Ovary (tissue), 9 donors: ENCODE data around the gene CLDN19. TPM values are rescaled to one million over a fixed set of nuclear protein-coding genes. Genes with fewer than 3 reads are reported as not detected.
"Not testable (repeated sequence)": the region's sequence is repeated elsewhere in the genome, so short reads cannot be mapped to it uniquely, and the experiment has no call there.

ENCODE experiments used
- DNase-seq, 5 donors: peaks; one replicate each; pipeline ENCODE4 v3.0.0-alpha.2; 2019 to 2020
- H3K27ac ChIP-seq, 2 donors: fragments of 200-600 bp; one replicate each; pipeline versions ENCODE4 v1.5.1 to v1.8.0; 2019 to 2022
- H3K27me3 ChIP-seq: fragments of 200-600 bp; one replicate; pipeline ENCODE4 v1.8.0; 2022
- H3K36me3 ChIP-seq: fragments of 200-600 bp; sonication (generic); one replicate; pipeline ENCODE4 v1.5.1; 2019
- H3K4me1 ChIP-seq: one replicate; pipeline ENCODE4 v1.8.1; 2013; ENCODE audit warnings: mild to moderate bottlenecking, moderate library complexity; ENCODE audit not compliant: insufficient read depth
- H3K4me3 ChIP-seq: fragments of 200-600 bp; sonication (generic); one replicate; pipeline ENCODE4 v1.5.1; 2017
- H3K9me3 ChIP-seq, 2 donors: fragments of 200-600 bp in 1 of 2; sonication (generic) in 1 of 2; one replicate each; pipeline versions ENCODE4 v1.5.1 to v1.8.1; 2013 to 2019; ENCODE audit warnings: mild to moderate bottlenecking in 1 of 2, moderate library complexity in 1 of 2
- EP300 ChIP-seq: sonication (generic); formaldehyde crosslinking; IDR thresholded peaks from one replicate; pipeline ENCODE4 v1.6.1; 2017; ENCODE audit warnings: antibody characterized with exemption
- POLR2A ChIP-seq: fragments of 450-650 bp; IDR thresholded peaks from one replicate; pipeline ENCODE4 v1.6.1; 2017; ENCODE audit warnings: antibody characterized with exemption, mild to moderate bottlenecking, moderate library complexity
- WGBS, 3 donors: extraction: QIAGEN DNeasy Blood & Tissue Kit in 1 of 3; methylation state at CpG; one replicate each; pipeline versions ENCODE4 v1.1.5 to v1.1.7; 2013 to 2017; 5-methylcytosine and 5-hydroxymethylcytosine counted together
- intact Hi-C, 4 donors: fragments of 100-400 bp; cut with DNase I; formaldehyde crosslinking; loops; one replicate each; pipeline versions ENCODE4 v1.11.0 to v1.15.1; 2022 to 2023
- polyA plus RNA-seq, 2 donors: library from polyadenylated mRNA; stranded (reverse); fragments of 200-250 nt in 1 of 2; fragments of 350-450 nt in 1 of 2; fragmentation: Illumina TruSeq in 1 of 2; extraction: RNeasy Lipid Tissue Mini Kit (QIAGEN cat#74804) in 1 of 2; gene quantifications; one replicate each; pipeline ENCODE4 v1.2.3, GENCODE V29; 2013 to 2014
- total RNA-seq, 7 donors: library from RNA; depleted of rRNA in 2 of 7; stranded (reverse); fragments of >200 nt in 2 of 7; fragmentation: NEBNext Ultra II Directional in 3 of 7; extraction: Animal tissue kit (Norgen Biotek cat#: 25700) in 3 of 7; gene quantifications; one replicate each; pipeline versions ENCODE4 v1.1.0 to v1.2.4, GENCODE V29; 2016 to 2023
- TF ChIP-seq, protein P1 (sequence below), 3 donors: fragments of 450-650 bp in 2 of 3; fragments of 200-600 bp in 1 of 3; IDR thresholded peaks; one replicate each; pipeline versions ENCODE4 v1.5.1 to v1.8.0; 2016 to 2022; ENCODE audit warnings: antibody characterized with exemption in 3 of 3, mild to moderate bottlenecking in 1 of 3
- donor health status: DM: no; HTN: no; CAD: no; lungs with moderate emphysema.
- donor health status: DM: no; HTN: no; CAD: no.
- donor health status: Bipolar disorder and iron deficiency.
- donor health status: DM: yes; HTN: yes; CAD: no.
- donor health status: DM: no; HTN: no; CAD: no.
- donor health status: DM: yes; HTN: yes; CAD: no.

CLDN19 gene
- total and polyA plus RNA-seq, 9 donors = 0.07 to 0.52 (median 0.24) TPM; not detected in 6

DNA sequence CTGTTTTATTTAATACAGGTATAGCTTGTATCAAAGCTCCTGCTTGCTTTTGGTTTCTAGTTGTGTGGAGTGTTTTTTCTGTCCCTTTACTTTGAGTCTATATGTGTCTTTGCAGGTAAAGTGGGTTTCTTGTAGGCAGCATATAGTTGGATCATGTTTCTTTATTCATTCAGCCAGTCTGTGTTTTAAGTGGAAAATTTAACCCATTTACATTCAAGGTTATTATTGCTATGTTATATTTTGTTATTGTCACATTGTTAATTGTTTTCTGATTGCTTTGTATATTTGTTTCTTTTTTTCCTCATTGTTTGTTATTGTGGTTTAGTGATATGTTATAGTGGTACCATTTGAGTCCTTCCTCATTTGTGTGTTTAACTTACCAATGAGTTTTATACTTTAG lies 26.7 kb downstream of the CLDN19 start:
- H3K36me3 ChIP-seq = no peaks in the 10 kb centered on the region
- H3K27me3 ChIP-seq = no peaks in the 10 kb centered on the region
- intact Hi-C loops = no loop called here
- no peak overlapping the region for H3K27ac ChIP-seq
- no peak for DNase-seq
- no peak overlapping the region for H3K4me3 ChIP-seq
- no peaks in the 10 kb centered on the region for H3K4me1 ChIP-seq
- H3K9me3 ChIP-seq = peaks cover 0 to 4% of the 10 kb centered on the region in 2 donors
- TF ChIP-seq EP300 (no peak), POLR2A (no peak)
- TF ChIP-seq, protein P1, sequence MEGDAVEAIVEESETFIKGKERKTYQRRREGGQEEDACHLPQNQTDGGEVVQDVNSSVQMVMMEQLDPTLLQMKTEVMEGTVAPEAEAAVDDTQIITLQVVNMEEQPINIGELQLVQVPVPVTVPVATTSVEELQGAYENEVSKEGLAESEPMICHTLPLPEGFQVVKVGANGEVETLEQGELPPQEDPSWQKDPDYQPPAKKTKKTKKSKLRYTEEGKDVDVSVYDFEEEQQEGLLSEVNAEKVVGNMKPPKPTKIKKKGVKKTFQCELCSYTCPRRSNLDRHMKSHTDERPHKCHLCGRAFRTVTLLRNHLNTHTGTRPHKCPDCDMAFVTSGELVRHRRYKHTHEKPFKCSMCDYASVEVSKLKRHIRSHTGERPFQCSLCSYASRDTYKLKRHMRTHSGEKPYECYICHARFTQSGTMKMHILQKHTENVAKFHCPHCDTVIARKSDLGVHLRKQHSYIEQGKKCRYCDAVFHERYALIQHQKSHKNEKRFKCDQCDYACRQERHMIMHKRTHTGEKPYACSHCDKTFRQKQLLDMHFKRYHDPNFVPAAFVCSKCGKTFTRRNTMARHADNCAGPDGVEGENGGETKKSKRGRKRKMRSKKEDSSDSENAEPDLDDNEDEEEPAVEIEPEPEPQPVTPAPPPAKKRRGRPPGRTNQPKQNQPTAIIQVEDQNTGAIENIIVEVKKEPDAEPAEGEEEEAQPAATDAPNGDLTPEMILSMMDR (IDR thresholded peaks at IDR 0.05) = no peak

DNA sequence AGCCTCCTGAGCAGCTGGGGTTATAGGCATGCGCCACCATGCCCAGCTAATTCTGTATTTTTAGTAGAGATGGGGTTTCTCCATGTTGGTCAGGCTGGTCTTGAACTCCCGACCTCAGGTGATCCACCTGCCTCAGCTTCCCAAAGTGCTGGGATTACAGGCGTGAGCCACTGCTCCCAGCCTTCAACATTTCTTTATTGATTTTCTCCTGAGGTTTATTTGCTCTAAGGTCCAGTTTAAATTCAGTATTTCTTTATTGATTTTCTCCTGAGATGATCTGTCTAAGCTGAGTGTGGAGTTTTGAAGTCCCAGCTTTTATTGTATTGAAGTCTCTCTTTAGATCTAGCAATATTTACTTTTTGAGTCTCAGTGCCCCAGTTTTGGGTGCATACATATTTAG lies 27.2 kb downstream of the CLDN19 start:
- H3K4me1 ChIP-seq, intact Hi-C loops, DNase-seq, H3K27ac ChIP-seq, H3K36me3 ChIP-seq, H3K27me3 ChIP-seq, H3K9me3 ChIP-seq, H3K4me3 ChIP-seq: not testable (repeated sequence)
- 97 to 100% (median 98%) methylated on average over 3 of the region's 3 CpGs for WGBS, 3 donors

DNA sequence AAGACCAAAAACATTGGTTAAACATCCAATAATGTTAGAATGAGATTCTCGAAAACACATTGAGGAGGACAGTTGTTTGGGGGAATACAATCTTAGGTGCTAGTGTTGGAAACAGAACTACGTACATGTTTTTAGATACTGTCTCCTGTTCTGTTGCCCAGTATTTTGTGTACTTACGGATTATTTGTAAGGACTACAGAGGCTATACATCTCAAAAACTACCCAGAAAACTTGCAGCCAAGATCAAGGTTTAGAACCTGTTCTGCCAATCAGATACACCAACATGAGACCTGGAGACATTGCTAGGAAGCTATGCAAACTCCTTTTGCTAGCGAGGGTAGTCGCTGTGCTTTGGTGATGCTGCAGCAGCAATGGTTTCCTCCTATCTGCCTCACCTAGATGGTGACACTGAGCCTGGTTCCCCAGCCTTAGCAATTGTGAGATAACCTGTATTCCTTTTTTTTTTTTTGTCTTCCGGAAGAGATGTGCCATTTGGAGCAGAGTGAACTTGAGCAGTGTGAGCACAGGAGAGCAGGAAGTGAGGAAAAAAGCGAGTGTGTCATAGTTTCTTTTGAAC lies 36.1 kb downstream of the CLDN19 start:
- Histone ChIP-seq H3K36me3 (no peaks in the 10 kb centered on the region), H3K27ac (no peak overlapping the region), H3K9me3 (no peaks in the 10 kb centered on the region), H3K4me3 (no peak overlapping the region), H3K4me1 (no peaks in the 10 kb centered on the region), H3K27me3 (no peaks in the 10 kb centered on the region)
- intact Hi-C loops = no loop called here
- no peak for DNase-seq
- TF ChIP-seq, protein P1 (IDR thresholded peaks at IDR 0.05) = no peak
- WGBS, 3 donors = 93 to 95% (median 94%) methylated on average over 7 of the region's 7 CpGs

DNA sequence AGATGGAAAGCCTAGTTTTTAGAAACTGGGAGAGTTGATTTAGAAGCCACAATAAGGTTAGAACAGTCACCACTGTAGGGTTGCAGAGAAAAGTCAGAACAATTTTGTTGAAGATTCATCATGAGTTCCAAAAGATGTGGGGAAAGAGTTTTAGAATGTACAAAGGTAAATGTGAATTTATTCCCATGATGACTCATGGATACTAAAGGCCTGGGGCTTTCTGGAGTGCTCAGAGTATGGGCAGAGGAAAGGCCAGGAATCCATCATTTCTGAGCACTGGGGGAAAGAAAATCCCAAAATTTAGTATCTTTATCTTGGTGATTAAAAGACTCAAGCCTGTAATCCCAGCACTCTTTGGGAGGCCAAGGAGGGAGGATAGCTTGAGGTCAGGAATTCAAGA lies 40.0 kb downstream of the CLDN19 start:
- H3K9me3 ChIP-seq = no peaks in the 10 kb centered on the region
- no peaks in the 10 kb centered on the region for H3K27me3 ChIP-seq
- no peak overlapping the region for H3K4me3 ChIP-seq
- intact Hi-C loops = no loop called here
- TF ChIP-seq EP300 (no peak), POLR2A (no peak)
- TF ChIP-seq, protein P1 (IDR thresholded peaks at IDR 0.05) = no peak
- no peaks in the 10 kb centered on the region for H3K4me1 ChIP-seq
- no peak overlapping the region for H3K27ac ChIP-seq
- DNase-seq = no peak
- peaks cover 3% of the 10 kb centered on the region for H3K36me3 ChIP-seq

DNA sequence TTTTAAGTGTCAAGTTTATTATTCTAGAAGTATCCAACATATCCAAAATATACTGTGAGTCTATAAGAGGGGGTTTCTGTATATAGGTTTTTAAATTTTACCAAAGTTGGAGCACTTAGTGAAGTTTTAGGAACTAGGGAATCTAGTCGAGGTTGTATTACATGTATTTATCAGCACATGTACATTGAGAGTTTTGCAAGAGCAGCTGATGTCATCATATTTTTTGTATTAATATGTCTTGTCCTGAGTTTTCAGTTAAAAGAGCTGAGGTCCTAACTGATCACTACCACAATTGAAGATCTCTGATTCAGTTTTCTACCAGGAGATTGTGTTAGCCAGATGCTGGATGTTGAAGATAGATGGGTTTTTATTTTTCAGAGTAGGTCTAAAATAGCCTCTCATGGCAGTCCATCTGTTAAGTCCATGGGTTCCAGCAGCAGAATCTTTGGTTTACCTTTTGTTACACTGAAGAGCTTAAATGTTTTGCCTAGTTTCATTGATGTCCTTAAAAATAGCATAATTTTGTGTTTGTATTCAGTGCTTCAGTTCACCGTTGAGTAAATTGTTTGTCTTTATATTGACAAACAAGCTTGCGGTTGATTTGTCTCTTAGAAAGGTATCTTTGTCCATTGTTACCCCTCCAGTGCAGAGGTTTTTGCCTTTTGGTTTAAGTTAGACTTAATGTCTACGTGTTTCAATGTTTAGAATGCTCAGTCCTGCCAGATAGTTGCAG lies 41.8 kb downstream of the CLDN19 start:
- Histone ChIP-seq H3K27ac (no peak overlapping the region), H3K9me3 (no peaks in the 10 kb centered on the region), H3K4me1 (no peaks in the 10 kb centered on the region), H3K36me3 (peaks cover 3% of the 10 kb centered on the region), H3K27me3 (no peaks in the 10 kb centered on the region), H3K4me3 (no peak overlapping the region)
- TF ChIP-seq POLR2A = no peak
- no peak for TF ChIP-seq EP300
- TF ChIP-seq, protein P1 (IDR thresholded peaks at IDR 0.05) = no peak
- WGBS, 3 donors = 90 to 96% (median 92%) methylated on average over 4 of the region's 4 CpGs
- intact Hi-C loops = no loop called here
- no peak for DNase-seq
